GM21825 (cell line): ENCODE results near the gene VAPB.

ENCODE experiments used
- ATAC-seq: cut with Tn5 transposase; IDR thresholded peaks from one replicate; pipeline ENCODE4 v1.9.1; 2021; ENCODE audit warnings: mild to moderate bottlenecking, moderate library complexity; ENCODE audit not compliant: unreplicated experiment

Gene VAPB

GRCh38 chr20:58433759-58434158 lies 44.7 kb downstream of the VAPB start:
- ATAC-seq: no peak

DNA sequence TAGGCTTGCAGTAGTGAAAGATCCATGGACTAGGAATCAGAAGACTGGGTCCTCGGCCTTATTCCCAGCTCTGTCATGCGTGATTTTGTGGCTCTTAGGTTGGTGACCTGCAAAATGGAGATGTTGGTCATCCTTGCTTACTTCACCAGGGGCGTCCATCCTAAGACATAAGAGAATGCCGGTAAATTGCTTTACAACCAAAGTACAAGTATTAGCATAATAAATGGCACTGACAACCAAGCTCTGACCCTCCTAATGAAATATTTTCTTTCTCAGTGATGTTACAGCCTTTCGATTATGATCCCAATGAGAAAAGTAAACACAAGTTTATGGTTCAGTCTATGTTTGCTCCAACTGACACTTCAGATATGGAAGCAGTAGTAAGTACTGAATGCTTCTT lies 45.3 kb downstream of the VAPB start:
- ATAC-seq: no peak

- no peak for ATAC-seq
Measured at GRCh38 chr20:58435237-58435636, 46.2 kb downstream of the VAPB start.

GRCh38 chr20:58436868-58437645 lies 48.0 kb downstream of the VAPB start:
- ATAC-seq: no peak

GRCh38 chr20:58438970-58439808 lies 50.2 kb downstream of the VAPB start:
- ATAC-seq: no peak

GRCh38 chr20:58440021-58440767 lies 51.2 kb downstream of the VAPB start:
- ATAC-seq: no peak

- no peak for ATAC-seq
Measured at GRCh38 chr20:58441723-58442122, 52.7 kb downstream of the VAPB start.

- ATAC-seq: no peak
Measured at GRCh38 chr20:58444746-58445255, 55.8 kb downstream of the VAPB start.

DNA sequence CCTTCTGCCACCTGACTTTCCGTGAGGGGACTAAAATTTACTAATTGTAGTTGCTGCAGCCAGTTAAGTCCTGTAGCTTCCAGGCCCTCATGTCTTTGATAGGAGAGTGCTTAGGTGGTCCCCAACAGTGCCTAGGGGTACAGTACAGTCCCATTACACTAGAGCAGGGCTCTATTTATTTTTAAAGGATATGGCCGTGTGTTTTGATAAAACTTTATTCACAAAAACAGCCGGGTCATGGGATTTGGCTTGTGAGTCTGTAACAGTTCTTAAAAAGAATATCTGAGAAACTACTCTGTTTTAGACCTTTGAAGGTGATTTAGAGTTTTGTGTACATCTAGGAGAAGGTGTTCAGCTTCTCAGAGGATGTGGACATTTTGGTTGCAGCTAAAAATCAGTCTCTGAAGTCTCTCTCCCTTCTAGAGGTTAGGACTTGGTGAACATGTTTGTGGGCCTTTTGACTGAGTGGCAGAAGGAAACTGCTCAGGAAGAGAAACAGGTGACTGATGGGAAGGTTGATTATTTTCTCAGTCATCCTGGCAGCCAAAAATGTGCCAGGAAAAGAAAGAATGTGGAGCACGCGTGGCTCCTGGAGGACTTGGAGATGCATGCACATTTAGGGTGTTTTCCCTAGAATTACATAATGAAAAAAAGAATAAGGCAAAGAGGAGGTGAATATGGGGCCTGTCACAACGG lies 57.4 kb downstream of the VAPB start:
- no peak for ATAC-seq

- no peak for ATAC-seq
Measured at GRCh38 chr20:58446960-58447265, 57.9 kb downstream of the VAPB start.

- ATAC-seq: no peak
Measured at GRCh38 chr20:58447511-58448391, 58.7 kb downstream of the VAPB start.

DNA sequence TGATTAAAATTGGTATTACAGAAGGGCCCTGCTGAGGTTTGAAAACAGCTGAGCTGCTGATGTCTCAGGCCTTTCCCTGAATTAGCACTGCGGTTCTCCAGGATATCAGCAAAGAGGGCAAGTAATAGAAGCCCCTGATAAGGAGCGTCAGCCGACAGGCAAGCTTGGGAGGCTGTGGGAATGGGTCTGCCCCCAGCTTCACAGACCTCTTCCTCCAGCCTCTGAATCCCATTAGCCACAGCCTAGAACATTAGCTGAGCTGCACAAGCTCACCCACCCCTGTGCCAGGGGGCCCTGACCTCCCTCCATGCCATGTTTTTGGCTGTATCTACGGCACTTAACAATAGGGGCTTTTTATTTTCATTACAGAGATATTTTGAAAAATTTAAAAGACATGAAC lies 59.9 kb downstream of the VAPB start:
- ATAC-seq: no peak

DNA sequence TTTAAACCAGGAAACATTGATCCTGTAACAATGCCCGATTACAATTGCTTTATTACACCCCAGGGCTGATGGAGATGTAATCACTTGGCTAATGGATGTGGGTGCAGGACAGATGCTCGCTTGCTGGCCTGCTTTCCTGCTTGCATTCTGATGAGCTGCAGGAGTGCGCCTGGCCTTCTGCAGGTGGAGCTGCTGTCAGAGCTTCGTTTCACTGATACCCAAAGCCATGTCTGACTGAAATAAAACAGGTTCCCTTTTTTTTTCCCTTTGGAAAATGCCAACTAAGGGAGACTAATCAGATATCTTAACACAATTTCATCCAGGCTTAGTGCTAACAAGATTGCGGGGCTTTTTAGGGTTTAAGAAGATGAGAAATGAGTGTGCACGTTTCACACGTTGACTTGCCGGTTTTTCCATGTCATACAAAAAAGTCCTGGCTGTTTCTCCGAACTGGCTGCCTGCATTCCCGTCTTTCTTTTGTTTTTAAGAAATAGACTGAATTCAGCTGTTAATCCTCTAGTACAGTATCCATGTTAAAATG lies 60.7 kb downstream of the VAPB start:
- ATAC-seq: no peak

- ATAC-seq: no peak
Measured at GRCh38 chr20:58450254-58450653, 61.2 kb downstream of the VAPB start.

DNA sequence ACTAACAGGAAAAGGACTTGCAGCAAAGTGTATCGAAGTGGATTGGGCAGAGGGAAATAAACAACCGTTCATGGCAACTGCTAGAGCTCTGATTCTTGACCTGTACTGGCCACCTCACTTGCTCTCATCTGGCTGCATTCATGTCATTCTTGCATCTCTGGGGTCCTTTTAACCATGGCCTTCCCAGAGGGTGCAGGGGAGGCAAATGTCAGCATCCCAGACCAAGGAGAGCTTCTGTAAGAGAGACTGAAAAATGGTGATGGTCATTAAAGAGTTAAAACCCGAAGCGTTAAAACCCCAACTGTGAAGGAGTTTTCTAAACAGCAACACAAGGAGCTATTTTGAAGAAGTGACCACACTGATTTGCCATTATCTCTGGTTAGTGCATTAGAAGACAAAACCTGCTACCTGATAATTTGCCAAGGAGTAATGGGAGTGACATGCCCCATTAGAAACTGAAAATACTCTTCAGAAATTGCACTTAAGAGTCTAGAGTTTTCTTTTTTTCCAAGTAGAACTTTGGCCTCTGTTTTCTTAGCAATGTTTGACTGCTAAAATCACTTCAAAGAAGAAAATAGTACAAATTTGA lies 63.7 kb downstream of the VAPB start:
- ATAC-seq: no peak

- ATAC-seq: no peak
Measured at GRCh38 chr20:58453391-58453790, 64.4 kb downstream of the VAPB start.

DNA sequence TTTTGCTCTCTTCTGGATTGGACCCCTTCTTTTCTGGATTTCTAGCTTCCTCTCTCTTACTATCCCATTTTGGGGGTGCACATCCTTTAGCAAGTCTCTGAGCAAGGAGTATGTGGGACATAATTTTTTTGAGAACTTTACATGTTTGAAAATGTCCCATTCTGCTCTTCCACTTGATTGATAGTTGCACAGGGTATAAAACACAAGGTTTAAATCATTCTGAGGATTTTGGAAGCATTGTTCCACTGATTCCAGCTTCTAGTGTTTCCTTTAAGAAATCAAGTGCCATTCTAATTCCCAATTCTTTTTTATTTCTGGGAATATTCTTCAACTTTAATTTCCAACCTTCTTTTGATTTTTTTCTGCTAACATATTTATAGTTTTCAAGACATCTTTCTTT lies 65.4 kb downstream of the VAPB start:
- ATAC-seq: no peak

DNA sequence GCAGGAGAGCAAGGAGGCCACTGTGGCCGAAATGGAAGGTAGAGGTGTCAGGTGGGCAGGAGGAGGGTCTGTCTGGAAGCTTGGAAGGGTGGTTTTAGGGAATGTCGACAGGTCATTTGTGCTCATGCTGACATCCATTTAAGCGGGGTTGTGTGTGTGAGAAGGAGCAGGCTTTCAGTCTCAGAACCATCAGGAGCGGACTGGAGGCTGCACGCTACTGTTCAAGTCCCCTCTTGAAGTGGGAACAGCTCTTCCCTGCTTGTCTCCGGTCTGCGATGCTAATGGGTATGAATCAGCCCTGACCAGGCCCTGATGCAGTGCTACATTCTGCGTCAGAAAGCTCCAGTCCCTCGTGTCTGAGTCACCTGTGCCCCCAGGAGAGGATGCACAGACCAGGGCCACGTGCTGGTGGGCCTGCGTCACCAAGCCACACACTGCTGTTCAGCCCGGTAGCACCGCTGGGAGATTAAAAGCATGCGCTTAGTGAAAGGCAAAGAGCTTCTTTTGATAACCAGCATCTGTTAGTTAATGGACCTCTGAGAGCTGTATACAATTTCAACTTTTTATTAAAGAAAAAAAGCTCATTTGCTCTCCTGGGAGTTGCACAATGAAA lies 68.2 kb downstream of the VAPB start:
- ATAC-seq: no peak
